Activated naive CD4-positive, alpha-beta T cell treated with anti-CD3 and anti-CD28 coated beads for 36 hours (primary cell): ENCODE results near the gene FRMD4B. TPM values are rescaled to one million over a fixed set of nuclear protein-coding genes. Genes with fewer than 3 reads are reported as not detected.
"Not testable (repeated sequence)": the region's sequence is repeated elsewhere in the genome, so short reads cannot be mapped to it uniquely, and the experiment has no call there.

Experiments used
- CTCF ChIA-PET: fragments of 350-600 bp; sonication (Branson Sonifier 250); formaldehyde crosslinking; loops from one replicate; lab custom pipeline; 2021; ENCODE audit warnings: antibody characterized with exemption; lab: Charles Lee
- DNase-seq: peaks from one replicate; pipeline ENCODE4 v3.0.0-alpha.2; 2020
- H3K27ac Mint-ChIP-seq: one replicate; pipeline ENCODE4 v1.8.0; 2021; ENCODE audit warnings: mild to moderate bottlenecking, mixed read lengths
- H3K27me3 Mint-ChIP-seq: one replicate; pipeline ENCODE4 v1.8.0; 2021; ENCODE audit warnings: low read depth, mixed read lengths
- H3K36me3 Mint-ChIP-seq: one replicate; pipeline ENCODE4 v1.8.0; 2021; ENCODE audit warnings: low read depth, mixed read lengths
- H3K4me1 Mint-ChIP-seq: one replicate; pipeline ENCODE4 v1.8.0; 2021; ENCODE audit warnings: low read depth, mixed read lengths
- H3K4me3 Mint-ChIP-seq: one replicate; pipeline ENCODE4 v1.8.0; 2021; ENCODE audit warnings: mild to moderate bottlenecking, moderate library complexity, mixed read lengths
- H3K9me3 Mint-ChIP-seq: one replicate; pipeline ENCODE4 v1.8.0; 2021; ENCODE audit warnings: mixed read lengths
- intact Hi-C: fragments of 100-400 bp; cut with micrococcal nuclease; formaldehyde crosslinking; loops from one replicate; pipeline ENCODE4 v1.15.1; 2023
- total RNA-seq, 2 experiments: library from RNA; stranded (reverse); gene quantifications; one replicate each; pipeline ENCODE4 v1.2.3, GENCODE V29; 2021

Gene FRMD4B
- total RNA-seq, 2 experiments from 2014 or later = 11.9 to 12.1 TPM

DNA sequence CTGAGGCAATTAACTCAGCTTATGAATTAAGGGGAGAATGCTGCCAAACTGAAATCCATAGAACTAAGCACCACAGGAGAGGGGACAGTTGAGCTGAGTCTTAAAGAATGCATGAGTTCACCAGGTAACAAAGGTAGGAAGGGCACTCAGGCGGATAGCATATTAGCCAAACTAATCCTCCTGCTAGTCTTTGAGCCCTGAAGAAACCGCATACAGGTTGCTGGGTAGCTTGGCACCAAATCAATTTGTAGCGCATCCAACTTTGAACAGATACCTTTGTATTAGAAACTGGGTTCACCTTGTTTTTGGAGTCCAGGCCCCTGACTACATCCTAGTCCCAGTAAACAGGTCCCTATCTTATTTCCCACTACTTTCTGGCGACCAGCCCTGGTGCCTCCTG lies 93.7 kb downstream of the FRMD4B start:
- no peaks in the 10 kb centered on the region for H3K36me3 Mint-ChIP-seq

DNA sequence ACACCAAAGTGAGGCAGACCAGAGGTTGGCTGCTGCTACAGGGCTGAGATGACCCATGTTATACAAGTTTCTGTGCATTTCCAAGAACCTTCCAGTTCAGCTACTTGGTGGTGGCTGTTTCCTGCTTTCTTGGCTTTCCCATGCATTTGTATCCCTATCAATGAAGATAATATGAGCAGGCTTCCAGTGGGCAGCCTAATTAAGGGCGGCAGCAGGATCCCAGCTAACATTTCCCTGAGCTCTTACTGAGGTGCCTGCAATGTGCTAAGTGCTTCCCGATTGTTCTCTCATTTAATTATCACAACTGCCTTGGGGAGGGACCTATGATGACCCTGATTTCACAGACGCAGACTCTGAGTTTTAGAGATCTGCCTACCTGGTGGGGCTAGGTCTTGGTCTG lies 95.5 kb downstream of the FRMD4B start:
- Mint-ChIP-seq H3K36me3 (no peaks in the 10 kb centered on the region), H3K27me3 (no peaks in the 10 kb centered on the region), H3K9me3 (no peaks in the 10 kb centered on the region), H3K4me3 (no peak overlapping the region), H3K4me1 (peaks cover 20% of the 10 kb centered on the region), H3K27ac (no peak overlapping the region)
- CTCF ChIA-PET = interaction anchor here (2.8 kb wide), 1 partner anchor 15 kb away, joined by 9 read pairs; no protein-coding TSS in a partner anchor
- DNase-seq = no peak
- intact Hi-C loops = no loop called here

More for the DNA sequence above, 93.7 kb downstream of the FRMD4B start:
- Mint-ChIP-seq H3K27me3 (no peaks in the 10 kb centered on the region), H3K27ac (no peak overlapping the region), H3K4me1 (peaks cover 20% of the 10 kb centered on the region), H3K9me3 (no peaks in the 10 kb centered on the region), H3K4me3 (no peak overlapping the region)
- DNase-seq = no peak
- CTCF ChIA-PET = interaction anchor here (0.6 to 1.8 kb wide), 3 partner anchors 10 to 24 kb away, joined by 3 to 9 read pairs (median 4); no protein-coding TSS in a partner anchor
- intact Hi-C loops = no loop called here

DNA sequence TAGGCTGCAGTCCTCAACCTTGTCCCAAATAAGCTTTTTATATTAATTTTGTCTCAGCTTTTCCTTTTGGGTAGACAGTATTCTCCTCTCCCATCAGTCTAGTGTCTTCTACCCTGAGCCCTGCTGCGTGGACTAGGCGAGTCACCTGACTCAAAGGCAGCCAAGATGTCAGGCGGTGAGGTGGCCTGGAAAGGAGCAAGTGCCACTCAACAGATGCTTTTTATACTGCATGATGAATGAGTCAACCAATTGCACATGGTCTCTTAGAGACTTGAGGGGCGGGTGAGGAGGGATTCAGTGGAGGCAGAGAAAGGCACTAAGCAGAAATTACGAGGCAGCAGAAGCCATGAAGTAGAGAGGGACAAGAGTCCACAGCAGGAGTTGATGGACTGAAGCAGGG lies 95.9 kb downstream of the FRMD4B start:
- Mint-ChIP-seq H3K4me1 (peaks cover 20% of the 10 kb centered on the region), H3K27me3 (no peaks in the 10 kb centered on the region), H3K36me3 (no peaks in the 10 kb centered on the region), H3K4me3 (no peak overlapping the region), H3K9me3 (no peaks in the 10 kb centered on the region), H3K27ac (no peak overlapping the region)
- DNase-seq = no peak
- CTCF ChIA-PET = interaction anchor here (2.8 kb wide), 1 partner anchor 16 kb away, joined by 9 read pairs; no protein-coding TSS in a partner anchor
- intact Hi-C loops = no loop called here

DNA sequence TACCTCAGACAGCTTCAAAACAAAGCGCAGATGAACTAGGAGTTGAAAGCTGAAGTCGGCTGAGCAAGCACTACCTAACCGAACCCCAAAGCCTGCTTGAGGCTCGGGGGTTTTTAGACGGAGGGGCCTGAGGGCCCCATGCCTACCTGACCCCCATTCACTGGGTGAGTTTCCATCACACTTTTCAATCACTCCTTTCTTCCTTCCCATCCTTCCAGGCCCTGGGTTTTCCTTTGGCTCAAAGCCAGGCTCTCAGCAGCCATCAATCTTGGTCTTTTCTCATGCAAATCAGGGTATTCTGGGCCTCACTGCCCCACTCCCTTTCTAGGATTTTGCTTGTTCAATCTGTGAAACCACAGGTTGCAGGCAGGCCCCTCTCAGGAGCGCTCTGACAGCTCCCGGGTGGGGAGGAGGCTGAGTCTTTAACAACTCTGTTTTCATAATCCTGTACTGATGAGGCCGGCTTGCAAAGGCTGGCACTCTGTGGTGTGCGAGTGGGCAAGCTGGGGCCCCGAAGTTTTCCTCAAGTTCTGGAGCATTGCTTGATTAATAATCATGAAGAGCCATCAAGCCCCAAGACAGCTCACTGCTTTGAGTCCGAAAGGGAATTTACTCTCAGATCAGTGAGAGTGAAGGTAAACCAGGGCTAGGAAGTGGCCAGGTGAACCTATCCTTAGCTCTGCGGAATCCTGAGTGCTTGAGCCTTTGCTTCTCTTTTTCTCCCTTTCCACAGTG lies 97.6 kb downstream of the FRMD4B start:
- Mint-ChIP-seq H3K9me3 (no peaks in the 10 kb centered on the region), H3K27me3 (no peaks in the 10 kb centered on the region), H3K4me1 (peaks cover 20% of the 10 kb centered on the region), H3K27ac (peak overlapping the region; percentile 6), H3K4me3 (no peak overlapping the region), H3K36me3 (no peaks in the 10 kb centered on the region)
- CTCF ChIA-PET = interaction anchor here (0.8 to 2.8 kb wide), 3 partner anchors 17 to 127 kb away, joined by 3 to 9 read pairs (median 5); no protein-coding TSS in a partner anchor
- peak; percentile 74 for DNase-seq
- intact Hi-C loops = loop anchor here (1.0 kb wide), 3 partner anchors 17 to 90 kb away; no protein-coding TSS in a partner anchor

DNA sequence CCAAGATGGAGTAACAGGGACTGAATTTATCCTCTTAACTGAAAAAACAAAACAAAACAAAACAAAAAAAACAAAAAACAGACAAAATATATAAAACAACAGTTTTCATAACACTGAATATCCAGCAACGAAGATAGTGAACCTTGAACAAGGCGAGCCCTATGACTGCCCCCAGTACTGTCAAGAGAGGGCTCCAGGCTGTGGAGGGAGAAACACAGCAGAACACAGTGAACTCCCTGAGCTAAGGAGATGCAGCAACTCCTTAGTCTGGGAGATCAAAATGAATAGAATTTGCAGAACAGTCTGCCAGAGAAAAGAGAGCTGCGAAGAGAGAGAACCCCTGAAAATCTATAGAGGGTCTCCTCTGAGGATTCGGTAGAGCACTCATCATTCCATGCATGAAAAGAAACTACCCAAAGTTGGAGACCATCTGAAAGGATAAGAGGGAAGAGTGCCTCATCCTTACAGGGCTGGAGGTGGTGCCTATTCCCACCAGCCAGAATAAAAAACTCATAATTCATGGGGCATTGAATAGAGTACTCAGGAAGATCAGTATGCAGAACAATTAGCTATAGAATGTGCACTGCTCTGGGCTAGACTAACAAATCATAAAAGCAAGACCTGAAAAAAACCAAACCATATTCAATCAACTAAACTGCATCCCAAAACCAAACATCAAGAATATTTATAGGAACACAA lies 101.8 kb downstream of the FRMD4B start:
- no peak overlapping the region for H3K27ac Mint-ChIP-seq
- H3K4me1 Mint-ChIP-seq = peaks cover 33% of the 10 kb centered on the region
- no peaks in the 10 kb centered on the region for H3K36me3 Mint-ChIP-seq
- CTCF ChIA-PET = no interaction called here
- DNase-seq = no peak
- intact Hi-C loops = loop anchor here (2.0 kb wide), 1 partner anchor 31 kb away; no protein-coding TSS in a partner anchor
- H3K27me3 Mint-ChIP-seq = no peaks in the 10 kb centered on the region
- H3K9me3 Mint-ChIP-seq = no peaks in the 10 kb centered on the region
- no peak overlapping the region for H3K4me3 Mint-ChIP-seq

DNA sequence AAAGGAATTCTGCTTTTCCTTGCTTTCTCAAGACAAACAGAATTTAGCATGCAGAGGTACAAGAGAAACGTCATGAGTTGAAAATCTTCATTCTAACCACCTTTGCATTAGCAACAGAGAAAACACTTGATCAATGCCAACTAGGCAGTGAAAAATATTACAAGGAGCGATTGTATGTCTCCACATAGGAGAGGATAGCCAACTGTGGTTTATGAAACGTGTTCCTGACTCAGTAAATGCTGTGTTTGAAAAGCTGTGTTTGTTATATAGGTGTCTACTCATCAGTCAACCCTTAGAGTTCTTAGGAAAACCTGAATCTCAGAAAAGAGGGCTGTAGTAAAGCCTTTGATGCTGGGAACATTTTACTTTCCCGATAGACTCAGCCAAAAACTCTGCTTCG lies 102.4 kb downstream of the FRMD4B start:
- H3K36me3 Mint-ChIP-seq = no peaks in the 10 kb centered on the region
- no peak overlapping the region for H3K4me3 Mint-ChIP-seq

DNA sequence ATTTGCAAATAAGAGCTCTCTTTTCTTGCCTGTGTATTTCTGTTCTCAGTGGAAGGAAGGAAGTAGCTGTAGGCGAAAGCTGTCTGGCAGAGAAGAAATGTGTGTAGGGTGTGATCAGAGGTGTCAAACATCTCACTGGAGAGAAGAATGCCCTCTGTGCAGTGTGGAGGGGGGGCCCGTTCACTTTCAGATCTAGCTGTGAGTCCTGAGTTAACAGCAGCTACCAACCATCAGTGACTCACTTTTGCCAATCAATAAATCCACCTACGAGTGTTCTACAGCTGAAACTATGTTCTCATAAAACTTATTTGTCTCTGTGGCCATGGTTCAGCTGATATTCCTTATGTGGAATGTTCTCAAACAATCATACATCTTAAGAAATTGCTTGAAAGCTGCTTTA lies 103.7 kb downstream of the FRMD4B start:
- CTCF ChIA-PET = interaction anchor here (0.8 to 2.3 kb wide), 12 partner anchors 9 to 161 kb away, joined by 3 to 25 read pairs (median 3); no protein-coding TSS in a partner anchor
- H3K27me3 Mint-ChIP-seq = no peaks in the 10 kb centered on the region
- no peak overlapping the region for H3K4me3 Mint-ChIP-seq
- no peaks in the 10 kb centered on the region for H3K36me3 Mint-ChIP-seq
- intact Hi-C loops = loop anchor here (1.0 to 2.0 kb wide), 6 partner anchors 23 to 84 kb away; no protein-coding TSS in a partner anchor
- H3K9me3 Mint-ChIP-seq = no peaks in the 10 kb centered on the region
- DNase-seq = peak; percentile 84
- H3K4me1 Mint-ChIP-seq = peaks cover 21% of the 10 kb centered on the region
- H3K27ac Mint-ChIP-seq = peak overlapping the region; percentile 33

More for the DNA sequence above, 102.4 kb downstream of the FRMD4B start:
- Mint-ChIP-seq H3K4me1 (peaks cover 28% of the 10 kb centered on the region), H3K9me3 (no peaks in the 10 kb centered on the region), H3K27ac (no peak overlapping the region), H3K27me3 (no peaks in the 10 kb centered on the region)
- no peak for DNase-seq
- intact Hi-C loops = loop anchor here (2.0 kb wide), 1 partner anchor 31 kb away; no protein-coding TSS in a partner anchor
- CTCF ChIA-PET = interaction anchor here (2.0 to 2.3 kb wide), 2 partner anchors 22 to 162 kb away, joined by 8 to 25 read pairs; no protein-coding TSS in a partner anchor

DNA sequence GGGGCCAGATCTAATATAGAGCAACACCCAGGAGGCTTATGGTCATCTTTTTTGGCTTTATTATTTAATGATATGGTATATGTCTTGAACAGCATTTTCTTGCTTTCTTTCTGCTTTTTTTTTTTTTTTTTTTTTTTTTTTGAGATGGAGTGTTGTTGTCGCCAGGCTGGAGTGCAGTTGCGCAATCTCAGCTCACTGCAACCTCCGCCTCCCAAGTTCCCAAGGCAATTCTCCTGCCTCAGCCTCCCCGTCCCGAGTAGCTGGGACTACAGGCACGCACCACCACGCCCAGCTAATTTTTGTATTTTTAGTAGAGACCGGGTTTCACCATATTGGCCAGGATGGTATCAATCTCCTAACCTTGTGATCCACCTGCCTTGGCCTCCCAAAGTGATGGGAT lies 108.5 kb downstream of the FRMD4B start:
- intact Hi-C loops, DNase-seq, H3K9me3 Mint-ChIP-seq, H3K36me3 Mint-ChIP-seq, H3K27me3 Mint-ChIP-seq, H3K4me3 Mint-ChIP-seq, H3K27ac Mint-ChIP-seq: not testable (repeated sequence)
- CTCF ChIA-PET = interaction anchor here (0.6 to 0.7 kb wide), 2 partner anchors 88 to 188 kb away, joined by 3 read pairs; no protein-coding TSS in a partner anchor
- H3K4me1 Mint-ChIP-seq = peaks cover 18% of the 10 kb centered on the region

DNA sequence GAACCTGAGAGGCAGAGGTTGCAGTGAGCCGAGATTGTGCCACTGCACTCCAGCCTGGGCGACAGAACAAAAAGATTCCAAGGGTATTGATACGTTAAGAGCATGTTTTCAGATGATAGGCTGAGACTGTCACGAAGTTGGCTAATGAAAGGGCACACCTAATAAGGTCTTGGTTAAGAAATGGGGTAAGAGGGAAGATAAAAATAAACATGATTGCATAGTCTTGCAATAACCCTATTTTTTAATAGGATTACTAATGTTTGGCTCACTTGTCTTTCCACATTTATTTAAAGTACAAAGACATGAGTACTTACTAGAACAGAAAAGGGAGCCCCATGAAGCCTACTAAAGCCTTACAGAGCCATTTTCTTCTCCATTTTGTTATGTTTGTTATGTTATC lies 109.0 kb downstream of the FRMD4B start:
- no peak overlapping the region for H3K27ac Mint-ChIP-seq
- H3K36me3 Mint-ChIP-seq = no peaks in the 10 kb centered on the region
- intact Hi-C loops = no loop called here
- peaks cover 12% of the 10 kb centered on the region for H3K4me1 Mint-ChIP-seq
- H3K4me3 Mint-ChIP-seq = no peak overlapping the region
- H3K9me3 Mint-ChIP-seq = no peaks in the 10 kb centered on the region
- DNase-seq = no peak
- H3K27me3 Mint-ChIP-seq = no peaks in the 10 kb centered on the region
- CTCF ChIA-PET = no interaction called here

DNA sequence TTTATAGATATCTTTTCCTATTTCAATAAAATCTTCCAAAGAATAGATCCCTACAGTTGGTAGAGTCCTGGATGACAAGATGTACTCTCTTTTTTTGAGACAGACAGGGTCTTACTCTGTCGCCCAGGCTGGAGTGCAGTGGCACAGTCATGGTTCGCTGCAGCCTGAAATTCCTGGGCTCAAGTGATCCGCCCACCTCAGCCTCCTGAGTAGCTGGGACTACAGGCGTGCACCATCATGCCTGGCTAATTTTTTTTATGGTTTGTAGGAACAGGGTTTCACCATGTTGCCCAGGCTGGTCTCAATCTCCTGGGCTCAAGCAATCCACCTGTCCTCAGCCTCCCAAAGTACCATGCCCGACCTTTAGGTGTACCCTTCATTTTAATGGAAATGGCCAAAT lies 109.7 kb downstream of the FRMD4B start:
- H3K4me3 Mint-ChIP-seq, CTCF ChIA-PET, H3K4me1 Mint-ChIP-seq: not testable (repeated sequence)

DNA sequence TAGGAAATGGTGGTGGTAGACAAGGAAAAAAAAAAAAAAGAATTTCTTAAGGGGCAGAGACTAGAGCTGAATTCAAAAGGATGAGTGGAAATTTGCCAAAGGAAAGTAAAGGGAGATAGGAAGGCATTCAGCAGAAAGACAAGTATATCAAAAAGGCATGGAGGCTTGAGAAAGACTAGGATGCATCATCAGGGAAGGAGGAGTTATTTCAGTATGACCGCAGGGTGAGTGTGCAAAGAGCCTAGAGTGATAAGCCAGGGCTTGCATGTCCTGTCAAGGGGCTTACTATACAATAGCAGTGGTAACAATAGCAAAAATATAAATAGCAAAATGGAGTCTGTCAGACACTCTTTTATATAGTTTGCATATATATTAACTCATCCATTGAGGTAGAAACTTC lies 112.0 kb downstream of the FRMD4B start:
- Mint-ChIP-seq H3K27ac (no peak overlapping the region), H3K4me1 (no peaks in the 10 kb centered on the region), H3K27me3 (no peaks in the 10 kb centered on the region), H3K4me3 (no peak overlapping the region), H3K36me3 (no peaks in the 10 kb centered on the region), H3K9me3 (no peaks in the 10 kb centered on the region)
- DNase-seq = no peak
- intact Hi-C loops = no loop called here
- CTCF ChIA-PET = interaction anchor here (0.9 to 1.2 kb wide), 2 partner anchors 9 to 153 kb away, joined by 3 read pairs; no protein-coding TSS in a partner anchor

More for the DNA sequence above, 109.7 kb downstream of the FRMD4B start:
- H3K27me3 Mint-ChIP-seq, intact Hi-C loops, DNase-seq, H3K9me3 Mint-ChIP-seq, H3K36me3 Mint-ChIP-seq, H3K27ac Mint-ChIP-seq: not testable (repeated sequence)

DNA sequence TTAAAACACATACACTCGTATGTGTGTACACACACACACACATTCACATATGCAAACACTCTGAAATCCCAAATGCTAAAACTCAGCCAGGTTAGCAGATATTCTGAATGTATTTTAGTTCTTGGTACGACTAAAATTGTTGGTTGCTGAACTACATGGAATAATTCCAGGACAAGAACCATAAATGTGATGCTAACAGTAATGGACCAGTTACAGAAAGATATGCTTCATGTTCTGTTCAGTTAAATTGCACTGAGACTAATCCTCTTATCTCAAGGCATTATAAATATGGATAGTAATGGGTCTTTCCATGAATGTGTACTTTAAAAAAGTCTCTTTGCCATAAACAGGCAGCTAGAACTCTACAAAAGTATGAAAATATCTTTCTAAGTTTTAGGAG lies 113.3 kb downstream of the FRMD4B start:
- Mint-ChIP-seq H3K27ac (no peak overlapping the region), H3K4me3 (no peak overlapping the region), H3K36me3 (no peaks in the 10 kb centered on the region), H3K4me1 (peaks cover 6% of the 10 kb centered on the region), H3K9me3 (no peaks in the 10 kb centered on the region), H3K27me3 (no peaks in the 10 kb centered on the region)
- CTCF ChIA-PET = interaction anchor here (0.6 to 1.4 kb wide), 2 partner anchors 102 to 111 kb away, joined by 3 read pairs; no protein-coding TSS in a partner anchor
- DNase-seq = no peak
- intact Hi-C loops = no loop called here
